Mucosa of descending colon (tissue), 3 donors: Measurements from ENCODE around the gene SMARCC2. TPM values are rescaled to one million over a fixed set of nuclear protein-coding genes. Genes with fewer than 3 reads are reported as not detected.

ENCODE experiments used
- ATAC-seq: fragments of 200-7000 bp; cut with Tn5 transposase; one replicate; pipeline ENCODE4 v1.9.1; 2020; ENCODE audit warnings: mild to moderate bottlenecking, moderate library complexity
- DNase-seq, 3 donors: peaks; one replicate each; pipeline ENCODE4 v3.0.0-alpha.2; 2020
- H3K36me3 ChIP-seq: fragments of 200-600 bp; one replicate; pipeline ENCODE4 v1.8.0; 2021; ENCODE audit warnings: low read depth, mild to moderate bottlenecking
- H3K4me1 ChIP-seq: fragments of 200-600 bp; one replicate; pipeline ENCODE4 v1.8.0; 2021; ENCODE audit warnings: low read depth, mild to moderate bottlenecking
- H3K4me3 ChIP-seq: fragments of 200-600 bp; one replicate; pipeline ENCODE4 v1.8.0; 2021; ENCODE audit warnings: mild to moderate bottlenecking
- H3K9me3 ChIP-seq: fragments of 200-600 bp; one replicate; pipeline ENCODE4 v1.8.0; 2021; ENCODE audit warnings: mild to moderate bottlenecking
- intact Hi-C, 2 donors: fragments of 100-400 bp; cut with DNase I in 1 of 2; cut with micrococcal nuclease in 1 of 2; formaldehyde crosslinking; loops; one replicate each; pipeline versions ENCODE4 v1.11.0 to v1.11.1; 2022; cut with DNase I, micrococcal nuclease
- total RNA-seq, 3 donors: library from RNA; stranded (reverse); fragmentation: NEBNext Ultra II Directional in 2 of 3; extraction: Animal tissue kit (Norgen Biotek cat#: 25700) in 2 of 3; gene quantifications; one replicate each; pipeline versions ENCODE4 v1.2.1 to v1.2.4, GENCODE V29; 2021 to 2023
- TF ChIP-seq, protein P1 (sequence below): fragments of 200-600 bp; IDR thresholded peaks from one replicate; pipeline ENCODE4 v1.8.0; 2022; ENCODE audit warnings: antibody characterized with exemption, mild to moderate bottlenecking
- donor health status: DM: no; HTN: no; CAD: no; lungs with moderate emphysema.
- donor health status: DM: no; HTN: no; CAD: no.
- donor health status: DM: no; HTN: yes; CAD: no.

Gene SMARCC2
- total RNA-seq, 3 donors from 2014 or later, result 91.7 to 163 (median 116) TPM

DNA sequence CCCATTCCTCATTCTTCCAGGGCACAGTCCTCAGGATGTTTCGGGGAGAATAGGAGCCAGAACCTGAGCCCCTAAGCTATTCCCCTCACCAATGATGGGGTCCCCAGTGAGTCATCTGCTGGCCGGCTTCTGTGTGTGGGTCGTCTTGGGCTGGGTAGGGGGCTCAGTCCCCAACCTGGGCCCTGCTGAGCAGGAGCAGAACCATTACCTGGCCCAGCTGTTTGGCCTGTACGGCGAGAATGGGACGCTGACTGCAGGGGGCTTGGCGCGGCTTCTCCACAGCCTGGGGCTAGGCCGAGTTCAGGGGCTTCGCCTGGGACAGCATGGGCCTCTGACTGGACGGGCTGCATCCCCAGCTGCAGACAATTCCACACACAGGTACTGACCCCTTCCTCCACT lies 41.9 kb upstream of the SMARCC2 start:
- Histone ChIP-seq H3K9me3 (no peaks in the 10 kb centered on the region), H3K36me3 (no peaks in the 10 kb centered on the region), H3K4me3 (no peak overlapping the region), H3K4me1 (peaks cover 6% of the 10 kb centered on the region)
- intact Hi-C loops, result no loop called here
- TF ChIP-seq, protein P1, sequence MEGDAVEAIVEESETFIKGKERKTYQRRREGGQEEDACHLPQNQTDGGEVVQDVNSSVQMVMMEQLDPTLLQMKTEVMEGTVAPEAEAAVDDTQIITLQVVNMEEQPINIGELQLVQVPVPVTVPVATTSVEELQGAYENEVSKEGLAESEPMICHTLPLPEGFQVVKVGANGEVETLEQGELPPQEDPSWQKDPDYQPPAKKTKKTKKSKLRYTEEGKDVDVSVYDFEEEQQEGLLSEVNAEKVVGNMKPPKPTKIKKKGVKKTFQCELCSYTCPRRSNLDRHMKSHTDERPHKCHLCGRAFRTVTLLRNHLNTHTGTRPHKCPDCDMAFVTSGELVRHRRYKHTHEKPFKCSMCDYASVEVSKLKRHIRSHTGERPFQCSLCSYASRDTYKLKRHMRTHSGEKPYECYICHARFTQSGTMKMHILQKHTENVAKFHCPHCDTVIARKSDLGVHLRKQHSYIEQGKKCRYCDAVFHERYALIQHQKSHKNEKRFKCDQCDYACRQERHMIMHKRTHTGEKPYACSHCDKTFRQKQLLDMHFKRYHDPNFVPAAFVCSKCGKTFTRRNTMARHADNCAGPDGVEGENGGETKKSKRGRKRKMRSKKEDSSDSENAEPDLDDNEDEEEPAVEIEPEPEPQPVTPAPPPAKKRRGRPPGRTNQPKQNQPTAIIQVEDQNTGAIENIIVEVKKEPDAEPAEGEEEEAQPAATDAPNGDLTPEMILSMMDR, result no peak
- peak in 2 of 3 donors; percentile 23 to 57 for DNase-seq
- ATAC-seq, result peak; percentile 27

DNA sequence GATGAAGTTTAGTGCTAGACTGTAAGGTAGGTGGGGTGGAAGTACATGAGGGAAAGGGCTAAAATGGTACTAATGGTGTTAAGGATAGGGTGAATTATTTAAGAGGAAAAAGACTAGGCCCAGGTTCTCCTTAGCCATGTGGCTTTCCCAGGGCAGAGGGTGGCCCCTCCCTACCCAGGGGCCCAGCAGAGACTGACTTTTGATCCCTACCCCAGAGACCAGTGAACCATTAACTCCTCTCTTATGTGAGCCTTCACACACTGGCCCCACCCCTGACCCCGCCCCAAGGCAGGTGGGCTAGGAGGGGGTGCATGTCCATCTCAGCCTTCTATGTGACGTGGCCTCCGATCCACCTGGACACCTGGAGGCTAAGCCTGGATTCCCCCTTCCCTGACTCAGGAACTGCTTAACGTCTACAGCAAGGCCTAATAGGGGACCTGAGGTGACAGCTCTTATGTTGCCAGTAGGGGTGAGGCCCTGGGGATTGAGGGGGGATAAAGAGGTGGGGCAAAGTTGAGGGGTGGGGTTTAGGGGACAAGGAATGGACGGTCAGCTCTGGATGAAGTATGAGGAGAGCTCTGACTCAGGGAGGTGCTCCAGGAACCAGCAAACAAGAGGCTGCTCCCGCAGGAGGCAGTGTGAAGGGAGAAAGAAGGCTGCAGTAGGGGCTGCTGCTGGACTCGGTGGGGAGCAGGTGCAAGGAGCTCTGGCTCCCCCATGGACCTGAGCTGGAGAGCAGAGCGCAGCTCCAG lies 41.3 kb upstream of the SMARCC2 start:
- Histone ChIP-seq H3K36me3 (no peaks in the 10 kb centered on the region), H3K4me3 (no peak overlapping the region), H3K4me1 (peaks cover 6% of the 10 kb centered on the region), H3K9me3 (no peaks in the 10 kb centered on the region)
- DNase-seq (peak; percentile 89 to 92 (median 91)), ATAC-seq (peak; percentile 95)
- TF ChIP-seq, protein P1, result no peak
- intact Hi-C loops, result no loop called here

DNA sequence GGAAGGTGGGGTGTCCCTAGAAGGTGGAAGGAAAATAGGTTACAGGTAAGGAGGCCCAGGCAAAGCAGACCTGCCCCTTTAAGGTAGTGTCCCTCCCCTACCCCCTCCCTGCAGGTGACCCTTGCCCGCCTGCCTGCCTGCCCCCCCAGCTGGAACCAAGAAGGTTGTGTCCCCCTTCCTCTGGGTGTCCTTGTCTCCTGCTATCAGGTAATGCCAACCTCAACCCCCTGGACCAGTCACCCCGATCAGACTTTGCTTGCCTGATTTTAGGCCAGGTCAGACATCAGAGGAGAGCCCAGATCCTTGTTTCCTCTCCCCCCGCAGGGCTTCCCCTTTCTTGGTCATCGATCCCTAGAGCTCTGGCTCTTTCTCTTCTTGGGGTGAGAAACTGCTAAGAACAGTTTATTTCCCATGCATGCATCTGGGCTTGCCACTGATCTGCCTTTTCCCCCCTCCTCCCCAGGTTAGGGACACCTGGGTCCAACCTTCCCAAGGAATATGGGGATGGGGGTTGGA lies 40.7 kb upstream of the SMARCC2 start, which contains the start of gene SLC39A5:
Gene SLC39A5 (plus strand): TSS at position 136 of the 516 bp plus-strand sequence. CDS start 1,224 bp downstream, outside the sequence.
- intact Hi-C loops, result no loop called here
- Histone ChIP-seq H3K36me3 (no peaks in the 10 kb centered on the region), H3K9me3 (no peaks in the 10 kb centered on the region), H3K4me1 (peaks cover 6% of the 10 kb centered on the region), H3K4me3 (no peak within 1 kb of the TSS)
- TF ChIP-seq, protein P1, result no peak
- ATAC-seq, result peak; percentile 29
- peak in 2 of 3 donors; percentile 59 to 72 for DNase-seq

DNA sequence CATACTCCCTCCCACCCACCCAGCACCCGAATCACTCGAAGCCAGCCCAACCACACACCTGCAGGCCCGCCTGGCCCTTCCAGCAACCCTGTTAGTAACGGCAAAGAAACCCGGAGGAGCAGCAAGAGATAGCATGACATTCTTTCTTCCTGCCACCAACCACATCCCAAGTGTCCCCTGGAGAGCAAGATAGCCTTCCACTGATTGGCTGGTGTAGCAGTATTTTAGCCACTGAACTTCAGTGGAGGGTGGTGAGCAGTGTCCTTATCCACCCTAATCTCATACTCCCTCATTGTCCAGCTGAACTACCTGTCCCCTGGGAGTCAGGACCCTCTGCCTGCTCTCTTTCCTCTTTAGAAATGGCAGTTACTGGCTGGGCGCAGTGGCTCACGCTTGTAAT lies 39.8 kb upstream of the SMARCC2 start:
- intact Hi-C loops, result no loop called here
- Histone ChIP-seq H3K36me3 (no peaks in the 10 kb centered on the region), H3K4me1 (peaks cover 6% of the 10 kb centered on the region), H3K9me3 (no peaks in the 10 kb centered on the region), H3K4me3 (no peak overlapping the region)
- ATAC-seq, result no peak
- TF ChIP-seq, protein P1, result no peak
- DNase-seq, result no peak

DNA sequence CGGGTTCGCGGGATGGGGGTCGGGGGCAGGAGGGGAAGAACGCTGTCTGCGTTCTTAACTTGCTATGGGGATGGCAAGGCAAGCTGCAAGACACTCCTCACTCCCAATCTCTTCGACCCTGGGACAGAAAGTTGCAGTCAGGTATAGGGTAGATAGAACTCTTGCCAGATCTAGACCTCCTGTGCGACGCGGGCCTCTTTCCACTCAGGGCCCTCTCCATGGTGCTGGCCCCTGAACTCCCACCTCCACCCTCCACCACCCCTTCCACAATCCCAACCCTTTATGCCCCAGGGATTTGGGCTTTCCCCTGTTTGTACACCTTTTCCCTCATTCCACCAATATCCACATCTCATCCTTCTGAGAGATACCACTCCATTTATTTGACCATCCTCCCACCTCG lies 35.7 kb upstream of the SMARCC2 start:
- DNase-seq (no peak), ATAC-seq (no peak)
- no peak overlapping the region for H3K4me3 ChIP-seq
- peaks cover 25% of the 10 kb centered on the region for H3K4me1 ChIP-seq
- TF ChIP-seq, protein P1, result no peak
- peaks cover 4% of the 10 kb centered on the region for H3K36me3 ChIP-seq
- intact Hi-C loops, result no loop called here
- no peaks in the 10 kb centered on the region for H3K9me3 ChIP-seq
